ENCODE data around the gene GPX5.
A peak's percentile ranks its signal among the peaks of the same experiment; 100 is the strongest.
"Not testable (repeated sequence)": the region's sequence is repeated elsewhere in the genome, so short reads cannot be mapped to it uniquely, and the experiment has no call there.

GPX5 gene

DNA sequence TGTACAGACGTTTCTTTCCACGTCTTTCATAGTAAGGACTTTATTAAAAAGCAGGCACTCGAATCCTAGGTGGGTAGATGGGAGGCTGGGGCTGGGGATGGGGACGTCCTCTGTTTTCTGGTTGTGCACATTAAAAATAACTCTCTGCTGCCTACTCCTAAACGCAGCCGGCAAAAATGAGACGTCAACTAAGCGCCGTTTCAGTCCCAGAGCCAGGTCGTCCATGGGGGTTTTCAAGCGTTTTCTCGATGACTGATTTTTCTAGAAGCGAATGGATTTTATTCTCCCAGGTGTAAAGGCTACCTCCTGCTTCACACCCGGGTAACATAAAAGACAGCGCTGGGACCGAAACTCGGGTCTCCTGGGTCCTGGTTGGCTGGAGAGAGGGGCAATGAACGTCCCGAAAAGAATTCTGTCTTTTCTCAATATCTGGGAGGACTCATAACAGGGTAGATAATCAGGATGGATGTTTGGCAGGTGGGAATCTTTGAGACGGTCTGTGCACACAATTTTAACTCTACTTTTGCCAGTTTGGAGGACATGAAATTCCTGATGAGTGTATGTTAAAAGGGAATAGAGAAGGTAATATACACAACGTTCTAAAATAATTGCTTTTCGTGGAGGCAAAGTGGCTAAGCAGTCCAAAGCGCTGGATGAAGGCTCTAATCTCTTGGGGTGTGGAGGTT lies 35.3 kb upstream of the GPX5 start:
- peaks cover 11 to 34% (median 28%) of the 10 kb centered on the region in 10 experiments; a peak in 19 of 20 replicates for H3K4me1 ChIP-seq
- H3K4me2 ChIP-seq: peak overlapping the region; percentile 84 to 96 (median 88)
- TF ChIP-seq Cebpa-rat (IDR thresholded peaks at IDR 0.05): no peak
- no peaks in the 10 kb centered on the region for H3K36me3 ChIP-seq
- H3K27me3 ChIP-seq: peaks cover 30 to 40% (median 35%) of the 10 kb centered on the region in 11 experiments
- H3K9me3 ChIP-seq (replicated peaks in 1 of 11): no peaks in the 10 kb centered on the region
- peak overlapping the region in 7 of 11 experiments; percentile 37 to 55 (median 44); a peak in 10 of 22 replicates for H3K9ac ChIP-seq
- H4K20me1 ChIP-seq: no peaks in the 10 kb centered on the region
- H3K27ac ChIP-seq: no peak overlapping the region
- H3K4me3 ChIP-seq: peak overlapping the region; percentile 49 to 68 (median 57)

- H3K4me3 ChIP-seq: no peak overlapping the region
- peaks cover 11 to 34% (median 28%) of the 10 kb centered on the region in 10 experiments; a peak in 19 of 20 replicates for H3K4me1 ChIP-seq
- peak overlapping the region; percentile 47 to 90 (median 85); a peak in 21 of 22 replicates for H3K4me2 ChIP-seq
- TF ChIP-seq Cebpa-rat (IDR thresholded peaks at IDR 0.05): no peak
- no peak overlapping the region for H3K9ac ChIP-seq
- H3K36me3 ChIP-seq: no peaks in the 10 kb centered on the region
- H3K9me3 ChIP-seq (replicated peaks in 1 of 11): no peaks in the 10 kb centered on the region
- H3K27me3 ChIP-seq: peaks cover 30 to 40% (median 35%) of the 10 kb centered on the region in 11 experiments
- no peaks in the 10 kb centered on the region for H4K20me1 ChIP-seq
- H3K27ac ChIP-seq: no peak overlapping the region
Measured at GRCh38 chr6:28491984-28492317, 33.7 kb upstream of the GPX5 start.

DNA sequence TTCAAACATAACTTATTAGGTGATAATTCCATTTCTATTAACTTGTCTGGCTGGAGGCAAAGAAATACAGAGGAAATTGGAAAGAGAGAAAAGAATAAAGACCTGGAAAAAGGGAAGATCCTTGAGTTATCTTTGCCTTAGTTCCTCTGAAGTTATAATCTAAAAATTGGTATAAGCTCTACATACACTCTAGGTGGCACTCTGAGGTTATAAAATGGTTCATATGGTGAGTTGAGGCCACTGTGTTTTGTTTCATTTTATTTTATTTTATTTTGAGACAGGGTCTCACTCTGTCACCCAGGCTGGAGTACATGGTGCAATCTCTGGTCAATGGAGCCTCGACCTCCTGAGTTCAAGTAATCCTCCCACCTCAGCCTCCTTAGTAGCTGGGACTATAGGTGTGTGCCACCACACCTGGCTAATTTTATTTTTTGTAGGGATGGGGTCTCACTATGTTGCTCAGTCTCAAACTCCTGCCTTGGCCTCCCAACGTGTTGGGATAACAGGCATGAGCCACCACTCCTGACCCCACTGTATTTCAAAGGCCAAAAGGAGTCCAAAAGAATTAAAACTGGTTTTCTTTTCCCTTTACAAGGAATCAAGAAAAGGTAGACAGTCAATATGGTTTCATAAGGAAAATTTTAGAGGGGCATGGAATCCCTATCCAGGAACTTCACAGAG lies 29.4 kb upstream of the GPX5 start:
- no peak for TF ChIP-seq Cebpa-rat (IDR thresholded peaks at IDR 0.05)
- H3K4me2 ChIP-seq: no peak overlapping the region
- no peak overlapping the region for H3K27ac ChIP-seq

DNA sequence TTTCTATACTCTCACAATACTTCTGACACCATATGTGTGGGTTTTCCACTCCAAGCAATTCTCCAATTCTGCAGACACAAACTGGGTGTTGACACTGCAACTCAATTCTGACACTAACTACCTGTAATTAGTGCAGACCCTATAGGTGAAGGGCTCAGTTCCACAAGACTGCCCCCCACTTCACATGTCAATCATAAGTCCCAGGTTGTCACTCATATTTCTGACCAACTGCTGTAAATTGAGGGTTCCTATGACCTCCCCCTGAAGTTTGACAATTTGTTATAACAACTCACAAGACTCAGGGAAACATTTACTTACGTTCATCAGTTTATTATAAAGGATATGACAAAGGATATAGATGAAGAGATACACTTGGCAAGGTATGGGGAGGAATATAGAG lies 28.4 kb upstream of the GPX5 start:
- Histone ChIP-seq H3K27ac (no peak overlapping the region), H3K4me2 (no peak overlapping the region), H3K9ac (no peak overlapping the region), H3K27me3 (no peaks in the 10 kb centered on the region), H3K4me3 (no peak overlapping the region), H3K4me1 (peaks cover 0 to 2% (median 0%) of the 10 kb centered on the region in 10 experiments; a peak in 4 of 20 replicates), H4K20me1 (no peaks in the 10 kb centered on the region), H3K36me3 (no peaks in the 10 kb centered on the region), H3K9me3 (replicated peaks in 1 of 11) (peaks cover 0 to 16% (median 9%) of the 10 kb centered on the region in 11 experiments; a peak in 18 of 22 replicates)
- TF ChIP-seq Cebpa-rat (IDR thresholded peaks at IDR 0.05): no peak

More for the DNA sequence above, 29.4 kb upstream of the GPX5 start:
- Histone ChIP-seq H4K20me1 (no peaks in the 10 kb centered on the region), H3K27me3 (peaks cover 0 to 9% (median 2%) of the 10 kb centered on the region in 11 experiments; a peak in 8 of 22 replicates), H3K9me3 (replicated peaks in 1 of 11) (peaks cover 0 to 7% (median 0%) of the 10 kb centered on the region in 11 experiments; a peak in 4 of 22 replicates), H3K36me3 (no peaks in the 10 kb centered on the region), H3K4me1 (peaks cover 0 to 13% (median 10%) of the 10 kb centered on the region in 10 experiments; a peak in 17 of 20 replicates), H3K9ac (no peak overlapping the region), H3K4me3 (no peak overlapping the region)

GRCh38 chr6:28497893-28498292 lies 27.8 kb upstream of the GPX5 start:
- TF ChIP-seq Cebpa-rat (IDR thresholded peaks at IDR 0.05): no peak
- H3K4me1 ChIP-seq: no peaks in the 10 kb centered on the region
- no peaks in the 10 kb centered on the region for H3K36me3 ChIP-seq
- no peaks in the 10 kb centered on the region for H4K20me1 ChIP-seq
- H3K27ac ChIP-seq: no peak overlapping the region
- H3K9me3 ChIP-seq (replicated peaks in 1 of 11): peaks cover 0 to 19% (median 11%) of the 10 kb centered on the region in 11 experiments; a peak in 18 of 22 replicates
- H3K27me3 ChIP-seq: no peaks in the 10 kb centered on the region
- no peak overlapping the region for H3K9ac ChIP-seq
- H3K4me3 ChIP-seq: no peak overlapping the region
- H3K4me2 ChIP-seq: no peak overlapping the region

- peaks cover 0 to 2% (median 0%) of the 10 kb centered on the region in 10 experiments; a peak in 4 of 20 replicates for H3K4me1 ChIP-seq
- H3K4me2 ChIP-seq: no peak overlapping the region
- peaks cover 0 to 22% (median 11%) of the 10 kb centered on the region in 11 experiments; a peak in 18 of 22 replicates for H3K9me3 ChIP-seq (replicated peaks in 1 of 11)
- no peak overlapping the region for H3K4me3 ChIP-seq
- TF ChIP-seq Cebpa-rat (IDR thresholded peaks at IDR 0.05): no peak
- H3K36me3 ChIP-seq: no peaks in the 10 kb centered on the region
- H4K20me1 ChIP-seq: no peaks in the 10 kb centered on the region
- no peak overlapping the region for H3K9ac ChIP-seq
- H3K27ac ChIP-seq: no peak overlapping the region
- H3K27me3 ChIP-seq: no peaks in the 10 kb centered on the region
Measured at GRCh38 chr6:28501259-28501658, 24.4 kb upstream of the GPX5 start.

DNA sequence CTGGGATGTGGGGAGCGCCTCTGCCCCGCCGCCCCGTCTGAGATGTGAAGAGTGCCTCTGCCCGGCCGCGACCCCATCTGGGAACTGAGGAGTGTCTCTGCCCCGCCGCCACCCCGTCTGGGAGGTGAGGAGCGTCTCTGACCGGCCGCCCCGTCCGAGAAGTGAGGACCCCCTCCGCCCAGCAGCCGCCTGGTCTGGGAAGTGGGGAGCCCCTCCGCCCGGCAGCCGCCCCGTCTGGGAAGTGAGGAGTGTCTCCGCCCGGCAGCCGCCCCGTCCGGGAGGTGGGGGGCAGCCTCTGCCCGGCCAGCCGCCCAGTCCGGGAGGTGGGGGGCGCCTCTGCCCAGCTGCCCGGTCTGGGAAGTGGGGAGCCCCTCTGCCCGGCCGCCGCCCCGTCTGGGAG lies 23.5 kb upstream of the GPX5 start:
- Histone ChIP-seq H3K4me1 (peaks cover 6 to 11% (median 8%) of the 10 kb centered on the region in 10 experiments; a peak in 15 of 20 replicates), H3K9me3 (replicated peaks in 1 of 11) (peaks cover 0 to 22% (median 11%) of the 10 kb centered on the region in 11 experiments; a peak in 18 of 22 replicates)
- H3K9ac ChIP-seq, H3K4me3 ChIP-seq, H3K4me2 ChIP-seq, H4K20me1 ChIP-seq, H3K36me3 ChIP-seq, H3K27me3 ChIP-seq, H3K27ac ChIP-seq: not testable (repeated sequence)

DNA sequence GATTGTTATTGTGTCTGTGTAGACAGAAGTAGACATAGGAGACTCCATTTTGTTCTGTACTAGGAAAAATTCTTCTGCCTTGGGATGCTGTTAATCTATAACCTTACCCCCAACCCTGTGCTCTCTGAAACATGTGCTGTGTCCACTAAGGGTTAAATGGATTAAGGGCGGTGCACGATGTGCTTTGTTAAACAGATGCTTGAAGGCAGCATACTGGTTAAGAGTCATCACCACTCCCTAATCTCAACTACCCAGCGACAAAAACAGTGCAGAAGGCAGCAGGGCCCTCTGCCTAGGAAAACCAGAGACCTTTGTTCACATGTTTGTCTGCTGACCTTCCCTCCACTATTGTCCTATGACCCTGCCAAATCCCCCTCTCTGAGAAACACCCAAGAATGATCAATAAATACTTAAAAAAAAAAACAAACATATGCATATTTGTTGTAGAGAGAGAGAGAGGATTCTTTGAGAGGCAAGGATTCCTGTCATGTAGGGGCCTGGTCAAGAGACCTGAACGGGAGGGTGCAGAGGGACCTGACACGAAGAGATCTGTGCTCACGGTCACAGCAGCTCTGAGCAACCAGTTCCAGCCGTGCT lies 22.9 kb upstream of the GPX5 start:
- not testable (repeated sequence) for H4K20me1 ChIP-seq, H3K9ac ChIP-seq, H3K27me3 ChIP-seq, H3K4me2 ChIP-seq, H3K36me3 ChIP-seq, H3K27ac ChIP-seq, H3K4me3 ChIP-seq
- Histone ChIP-seq H3K9me3 (replicated peaks in 1 of 11) (peaks cover 0 to 22% (median 11%) of the 10 kb centered on the region in 11 experiments; a peak in 18 of 22 replicates), H3K4me1 (peaks cover 11 to 17% (median 14%) of the 10 kb centered on the region in 10 experiments; a peak in 19 of 20 replicates)

DNA sequence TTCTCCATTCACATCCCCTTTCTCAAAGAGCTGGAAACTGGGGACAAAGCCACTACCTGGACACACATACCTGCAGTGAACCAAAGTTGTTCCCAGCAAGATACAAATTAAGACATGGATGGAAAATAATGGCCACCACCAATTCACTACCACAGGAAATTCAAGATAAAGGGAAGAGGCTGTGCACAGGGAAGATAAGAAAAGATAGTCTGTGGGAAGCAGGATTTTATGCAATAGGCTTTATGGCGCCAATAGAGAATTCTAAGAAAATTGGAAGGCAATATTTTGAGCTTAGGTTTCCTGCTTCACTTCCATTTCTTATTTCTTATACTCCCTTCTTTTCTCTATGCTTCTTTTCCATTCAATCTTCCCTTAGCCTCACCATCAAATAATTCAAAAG lies 19.9 kb upstream of the GPX5 start:
- no peak overlapping the region for H3K4me3 ChIP-seq
- no peaks in the 10 kb centered on the region for H3K36me3 ChIP-seq
- H3K27me3 ChIP-seq: no peaks in the 10 kb centered on the region
- H3K27ac ChIP-seq: no peak overlapping the region
- peaks cover 0 to 21% (median 11%) of the 10 kb centered on the region in 11 experiments; a peak in 18 of 22 replicates for H3K9me3 ChIP-seq (replicated peaks in 1 of 11)
- H4K20me1 ChIP-seq: no peaks in the 10 kb centered on the region
- H3K4me1 ChIP-seq: peaks cover 13 to 19% (median 16%) of the 10 kb centered on the region in 10 experiments; a peak in 19 of 20 replicates
- no peak overlapping the region for H3K4me2 ChIP-seq
- H3K9ac ChIP-seq: no peak overlapping the region
- TF ChIP-seq Cebpa-rat (IDR thresholded peaks at IDR 0.05): no peak
